Epithelial cell of esophagus (primary cell): ENCODE measurements around the gene PTPN14.

Source experiments
- DNase-seq: peaks from one replicate; pipeline ENCODE4 v3.0.0; 2010; ENCODE audit warnings: low read depth
- H3K4me3 ChIP-seq: 2 replicates; pipeline ENCODE4 v1.5.1; 2011; ENCODE audit warnings: mild to moderate bottlenecking, low read length, control low read depth
- CTCF ChIP-seq: IDR thresholded peaks from 2 replicates; pipeline ENCODE4 v1.5.1; 2011; ENCODE audit warnings: low read depth, mild to moderate bottlenecking, low read length, control low read depth, inconsistent platforms; ENCODE audit not compliant: insufficient read depth; ENCODE audit errors: missing control alignments

Gene PTPN14

GRCh38 chr1:214414691-214415090 lies 136.7 kb downstream of the PTPN14 start:
- TF ChIP-seq CTCF = no peak
- H3K4me3 ChIP-seq = no peak overlapping the region
- DNase-seq = no peak

- no peak overlapping the region for H3K4me3 ChIP-seq
- no peak for DNase-seq
- TF ChIP-seq CTCF = no peak
Observed at GRCh38 chr1:214413315-214413714, 138.1 kb downstream of the PTPN14 start.

DNA sequence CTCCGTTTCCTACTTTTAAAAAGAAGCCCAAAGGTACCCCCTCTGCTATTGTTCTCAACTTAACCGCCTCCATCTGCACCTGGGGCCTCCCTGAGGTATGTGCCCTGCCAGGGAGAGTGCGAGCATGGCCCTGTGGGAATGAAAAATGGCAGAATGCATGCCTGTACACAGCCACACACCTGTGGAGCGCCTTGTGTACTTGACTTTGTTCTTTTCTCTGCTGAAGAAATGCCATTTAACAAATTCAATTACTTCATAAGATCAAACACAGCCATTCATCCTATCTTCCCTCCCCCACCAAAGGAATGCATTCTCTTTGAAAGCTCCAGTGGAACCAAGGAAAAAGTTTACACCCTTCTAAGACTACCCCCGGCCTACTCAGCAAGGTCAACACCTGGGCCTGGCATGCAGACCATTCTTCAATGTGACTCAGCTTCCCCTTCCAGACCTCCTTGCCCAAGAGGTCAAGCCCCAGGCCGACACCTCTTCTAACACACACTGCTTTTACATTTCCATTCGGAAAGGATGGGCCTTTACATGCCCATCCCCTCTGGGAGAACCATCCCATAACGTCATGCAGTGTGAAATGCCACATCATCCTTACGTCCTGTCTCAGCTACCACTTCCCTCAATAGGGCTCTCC lies 146.7 kb downstream of the PTPN14 start:
- H3K4me3 ChIP-seq = no peak overlapping the region
- DNase-seq = peak; percentile 90
- TF ChIP-seq CTCF = no peak

GRCh38 chr1:214404154-214404553 lies 147.2 kb downstream of the PTPN14 start:
- TF ChIP-seq CTCF = no peak
- H3K4me3 ChIP-seq = no peak overlapping the region
- DNase-seq = peak; percentile 78

DNA sequence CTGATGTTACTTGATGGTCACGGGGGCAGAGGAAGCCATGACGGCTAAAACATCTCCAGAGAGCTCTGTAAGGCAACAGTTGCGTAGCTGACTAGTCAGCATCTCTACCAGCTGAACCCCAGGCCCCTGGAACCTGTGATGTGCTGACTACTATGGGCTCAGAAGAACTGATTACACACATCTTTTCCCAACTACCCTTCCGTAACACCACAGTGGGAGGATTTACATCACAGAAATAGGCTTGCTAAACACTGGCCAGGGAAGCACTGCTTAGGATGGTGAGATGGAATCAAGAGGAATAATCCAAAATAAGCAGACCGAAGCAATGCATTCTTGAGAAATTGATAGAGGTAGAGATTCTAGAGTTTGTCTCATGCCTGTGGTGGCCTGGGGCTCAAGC lies 148.0 kb downstream of the PTPN14 start:
- DNase-seq = no peak
- H3K4me3 ChIP-seq = no peak overlapping the region
- TF ChIP-seq CTCF = no peak

DNA sequence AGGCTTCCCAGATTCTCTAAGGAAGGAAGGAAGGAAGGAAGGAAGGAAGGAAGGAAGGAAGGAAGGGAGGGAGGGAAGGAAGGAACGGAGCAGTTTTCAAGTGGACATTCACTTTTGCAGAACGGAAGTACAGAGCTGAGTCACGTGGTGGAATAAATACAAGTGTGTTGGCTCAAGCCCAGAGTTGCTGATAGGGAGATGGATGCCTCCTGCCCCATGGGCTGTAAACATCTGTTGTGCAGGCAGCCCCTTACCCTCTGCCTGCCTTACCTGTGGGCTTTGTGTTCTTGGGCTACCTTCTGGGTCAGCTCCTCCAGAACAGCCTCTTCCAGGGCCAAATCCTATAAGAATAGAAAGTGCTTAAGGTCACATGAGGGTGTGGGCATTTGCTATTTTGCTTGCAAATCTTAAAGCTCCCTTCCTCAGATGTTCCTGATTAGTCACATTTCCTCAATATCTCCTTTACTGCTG lies 148.8 kb downstream of the PTPN14 start:
- no peak for TF ChIP-seq CTCF
- DNase-seq = no peak
- H3K4me3 ChIP-seq = no peak overlapping the region

GRCh38 chr1:214401666-214402065 lies 149.7 kb downstream of the PTPN14 start:
- no peak for TF ChIP-seq CTCF
- no peak for DNase-seq
- no peak overlapping the region for H3K4me3 ChIP-seq
